ENCODE measurements around the gene SFXN5. TPM values are rescaled to one million over a fixed set of nuclear protein-coding genes. Genes with fewer than 3 reads are reported as not detected.

SFXN5 gene
- polyA plus RNA-seq, 2 of the 4 experiments (the other 2 are of a cell fraction) = 16.7 to 19.6 TPM

GRCh38 chr2:72961036-72961720 lies 110.3 kb downstream of the SFXN5 start:
- no peak for ATAC-seq
- H3K4me3 ChIP-seq = no peak overlapping the region
- 94% methylated on average over 27 of the region's 27 CpGs for WGBS (ENCODE audit: missing lambda C conversion rate)
- no peaks in the 10 kb centered on the region for H3K9me3 ChIP-seq
- DNase-seq (ENCODE audit: low read depth in 1 of 2, low spot score in 1 of 2) = no peak
- H3K4me2 ChIP-seq = no peak overlapping the region
- ChIA-PET POLR2A (no interaction called here), CTCF (interaction anchor here (1.3 to 3.1 kb wide), 3 partner anchors 13 to 67 kb away, joined by 4 to 19 read pairs (median 8); no protein-coding TSS in a partner anchor)
- TF ChIP-seq FOSL2 (IDR thresholded peaks at IDR 0.05) (no peak), FOSL2 (CRISPR knock-in tag; IDR thresholded peaks at IDR 0.05) (no peak), TFCP2L1 (CRISPR knock-in tag; IDR thresholded peaks at IDR 0.05) (no peak), NPAS2 (CRISPR knock-in tag; IDR thresholded peaks at IDR 0.05; ENCODE audit: borderline replicate concordance) (no peak), RCOR1 (IDR thresholded peaks at IDR 0.05; ENCODE audit: low read depth, low read length) (no peak), KDM5A (IDR thresholded peaks at IDR 0.05) (no peak), HEYL (CRISPR knock-in tag; IDR thresholded peaks at IDR 0.05) (no peak), MAFK (IDR thresholded peaks at IDR 0.05; ENCODE audit: partially characterized antibody) (no peak), GATA3 (IDR thresholded peaks at IDR 0.05; ENCODE audit: borderline replicate concordance) (no peak), PHF8 (IDR thresholded peaks at IDR 0.05; ENCODE audit: borderline replicate concordance, low read depth) (no peak), EHMT2 (IDR thresholded peaks at IDR 0.05; ENCODE audit: low read depth) (no peak), SREBF2 (IDR thresholded peaks at IDR 0.05) (no peak)
- TF ChIP-seq, protein P1, sequence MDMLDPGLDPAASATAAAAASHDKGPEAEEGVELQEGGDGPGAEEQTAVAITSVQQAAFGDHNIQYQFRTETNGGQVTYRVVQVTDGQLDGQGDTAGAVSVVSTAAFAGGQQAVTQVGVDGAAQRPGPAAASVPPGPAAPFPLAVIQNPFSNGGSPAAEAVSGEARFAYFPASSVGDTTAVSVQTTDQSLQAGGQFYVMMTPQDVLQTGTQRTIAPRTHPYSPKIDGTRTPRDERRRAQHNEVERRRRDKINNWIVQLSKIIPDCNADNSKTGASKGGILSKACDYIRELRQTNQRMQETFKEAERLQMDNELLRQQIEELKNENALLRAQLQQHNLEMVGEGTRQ (IDR thresholded peaks at IDR 0.05) = no peak
- no peaks in the 10 kb centered on the region for H3K4me1 ChIP-seq
- no peak for FAIRE-seq
- no peak overlapping the region for H3K27ac ChIP-seq

GRCh38 chr2:72959995-72960981 lies 111.2 kb downstream of the SFXN5 start:
- no peak for TF ChIP-seq MYC (IDR thresholded peaks at IDR 0.05; ENCODE audit: borderline replicate concordance, low read length)
- TF ChIP-seq HEYL (CRISPR knock-in tag; IDR thresholded peaks at IDR 0.05) = no peak
- no peak for TF ChIP-seq KDM1A (IDR thresholded peaks at IDR 0.05; ENCODE audit: low read depth)
- TF ChIP-seq, protein P1 (IDR thresholded peaks at IDR 0.05) = no peak
- TF ChIP-seq, protein P2, sequence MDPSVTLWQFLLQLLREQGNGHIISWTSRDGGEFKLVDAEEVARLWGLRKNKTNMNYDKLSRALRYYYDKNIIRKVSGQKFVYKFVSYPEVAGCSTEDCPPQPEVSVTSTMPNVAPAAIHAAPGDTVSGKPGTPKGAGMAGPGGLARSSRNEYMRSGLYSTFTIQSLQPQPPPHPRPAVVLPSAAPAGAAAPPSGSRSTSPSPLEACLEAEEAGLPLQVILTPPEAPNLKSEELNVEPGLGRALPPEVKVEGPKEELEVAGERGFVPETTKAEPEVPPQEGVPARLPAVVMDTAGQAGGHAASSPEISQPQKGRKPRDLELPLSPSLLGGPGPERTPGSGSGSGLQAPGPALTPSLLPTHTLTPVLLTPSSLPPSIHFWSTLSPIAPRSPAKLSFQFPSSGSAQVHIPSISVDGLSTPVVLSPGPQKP (IDR thresholded peaks at IDR 0.05; ENCODE audit: low read depth, low read length) = no peak
- TF ChIP-seq TP53 (CRISPR knock-in tag; IDR thresholded peaks at IDR 0.05) = no peak
- no peak for TF ChIP-seq BHLHE40 (IDR thresholded peaks at IDR 0.05; ENCODE audit: low read depth, low read length)
- TF ChIP-seq PHF8 (IDR thresholded peaks at IDR 0.05; ENCODE audit: borderline replicate concordance, low read depth) = no peak
- no peak for TF ChIP-seq RARB (CRISPR knock-in tag; IDR thresholded peaks at IDR 0.05)
- no peak for TF ChIP-seq MAFK (IDR thresholded peaks at IDR 0.05; ENCODE audit: partially characterized antibody)
- no peak for TF ChIP-seq MAZ (IDR thresholded peaks at IDR 0.05; ENCODE audit: borderline replicate concordance, low read depth, low read length)
- TF ChIP-seq JUN (IDR thresholded peaks at IDR 0.05) = no peak
- no peak for TF ChIP-seq ZSCAN20 (CRISPR knock-in tag; IDR thresholded peaks at IDR 0.05)
- TF ChIP-seq CBX8 (IDR thresholded peaks at IDR 0.05) = no peak
- no peak for TF ChIP-seq HES2 (IDR thresholded peaks at IDR 0.05)
- TF ChIP-seq ESRRA (IDR thresholded peaks at IDR 0.05; ENCODE audit: borderline replicate concordance, low read length) = no peak
- no peak for TF ChIP-seq CEBPB (IDR thresholded peaks at IDR 0.05)
- no peak for TF ChIP-seq RFX5 (IDR thresholded peaks at IDR 0.05)
- no peak overlapping the region for H3K4me3 ChIP-seq
- no peak overlapping the region for H3K27ac ChIP-seq
- 94% methylated on average over 25 of the region's 26 CpGs for WGBS (ENCODE audit: missing lambda C conversion rate)
- H3K4me2 ChIP-seq = no peak overlapping the region
- ChIA-PET POLR2A (no interaction called here), CTCF (interaction anchor here (0.9 to 1.7 kb wide), 3 partner anchors 13 to 67 kb away, joined by 3 to 8 read pairs (median 4); no protein-coding TSS in a partner anchor)
- FAIRE-seq = no peak
- DNase-seq (ENCODE audit: low read depth in 1 of 2, low spot score in 1 of 2) = no peak
- no peaks in the 10 kb centered on the region for H3K9me3 ChIP-seq
- no peaks in the 10 kb centered on the region for H3K4me1 ChIP-seq
- ATAC-seq = no peak
